Measurements from ENCODE around the gene S100P.

S100P gene

DNA sequence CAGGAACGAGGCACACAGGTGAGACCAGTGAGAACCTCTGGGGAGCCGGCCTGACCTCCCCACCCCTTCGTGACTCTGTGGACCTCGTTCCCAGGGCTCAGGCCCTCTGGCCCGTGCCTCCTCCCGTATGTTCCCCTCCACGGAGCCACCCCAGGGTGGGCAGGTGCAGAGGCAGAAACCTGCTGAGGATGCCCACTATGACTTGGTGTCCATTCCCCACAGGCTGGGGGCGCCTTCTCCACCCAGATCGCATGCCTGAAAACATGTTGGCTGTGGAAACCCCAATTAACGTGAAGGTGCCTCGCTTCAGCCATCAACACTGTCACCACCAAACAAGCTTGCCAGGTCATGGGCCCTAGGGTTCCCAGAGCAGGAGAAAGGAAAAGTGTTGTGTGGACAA lies 49.3 kb downstream of the S100P start:
- DNase-seq (ENCODE audit: insufficient read length, low spot score), result no peak
- no peak for FAIRE-seq
- TF ChIP-seq, protein P1, sequence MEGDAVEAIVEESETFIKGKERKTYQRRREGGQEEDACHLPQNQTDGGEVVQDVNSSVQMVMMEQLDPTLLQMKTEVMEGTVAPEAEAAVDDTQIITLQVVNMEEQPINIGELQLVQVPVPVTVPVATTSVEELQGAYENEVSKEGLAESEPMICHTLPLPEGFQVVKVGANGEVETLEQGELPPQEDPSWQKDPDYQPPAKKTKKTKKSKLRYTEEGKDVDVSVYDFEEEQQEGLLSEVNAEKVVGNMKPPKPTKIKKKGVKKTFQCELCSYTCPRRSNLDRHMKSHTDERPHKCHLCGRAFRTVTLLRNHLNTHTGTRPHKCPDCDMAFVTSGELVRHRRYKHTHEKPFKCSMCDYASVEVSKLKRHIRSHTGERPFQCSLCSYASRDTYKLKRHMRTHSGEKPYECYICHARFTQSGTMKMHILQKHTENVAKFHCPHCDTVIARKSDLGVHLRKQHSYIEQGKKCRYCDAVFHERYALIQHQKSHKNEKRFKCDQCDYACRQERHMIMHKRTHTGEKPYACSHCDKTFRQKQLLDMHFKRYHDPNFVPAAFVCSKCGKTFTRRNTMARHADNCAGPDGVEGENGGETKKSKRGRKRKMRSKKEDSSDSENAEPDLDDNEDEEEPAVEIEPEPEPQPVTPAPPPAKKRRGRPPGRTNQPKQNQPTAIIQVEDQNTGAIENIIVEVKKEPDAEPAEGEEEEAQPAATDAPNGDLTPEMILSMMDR (IDR thresholded peaks at IDR 0.05; ENCODE audit: insufficient read depth, missing control alignments), result no peak

All from D721Med (cell line).